Umbilical cord (tissue), 2 donors: ENCODE measurements around the gene HARS1. TPM values are rescaled to one million over a fixed set of nuclear protein-coding genes. Genes with fewer than 3 reads are reported as not detected.
A peak's percentile ranks its signal among the peaks of the same experiment; 100 is the strongest.
"Not testable (repeated sequence)": the region's sequence is repeated elsewhere in the genome, so short reads cannot be mapped to it uniquely, and the experiment has no call there.

Experiments used
- DNase-seq: peaks from one replicate; pipeline ENCODE4 v3.0.0-alpha.2; 2015; ENCODE audit warnings: low spot score
- total RNA-seq: library from RNA; depleted of rRNA; stranded (reverse); fragments of >200 nt; gene quantifications from one replicate; pipeline ENCODE4 v1.2.3, GENCODE V29; 2014; ENCODE audit warnings: low replicate concordance; ENCODE audit not compliant: insufficient read depth

The HARS1 gene, protein sequence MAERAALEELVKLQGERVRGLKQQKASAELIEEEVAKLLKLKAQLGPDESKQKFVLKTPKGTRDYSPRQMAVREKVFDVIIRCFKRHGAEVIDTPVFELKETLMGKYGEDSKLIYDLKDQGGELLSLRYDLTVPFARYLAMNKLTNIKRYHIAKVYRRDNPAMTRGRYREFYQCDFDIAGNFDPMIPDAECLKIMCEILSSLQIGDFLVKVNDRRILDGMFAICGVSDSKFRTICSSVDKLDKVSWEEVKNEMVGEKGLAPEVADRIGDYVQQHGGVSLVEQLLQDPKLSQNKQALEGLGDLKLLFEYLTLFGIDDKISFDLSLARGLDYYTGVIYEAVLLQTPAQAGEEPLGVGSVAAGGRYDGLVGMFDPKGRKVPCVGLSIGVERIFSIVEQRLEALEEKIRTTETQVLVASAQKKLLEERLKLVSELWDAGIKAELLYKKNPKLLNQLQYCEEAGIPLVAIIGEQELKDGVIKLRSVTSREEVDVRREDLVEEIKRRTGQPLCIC
- 31.1 TPM for total RNA-seq

DNA sequence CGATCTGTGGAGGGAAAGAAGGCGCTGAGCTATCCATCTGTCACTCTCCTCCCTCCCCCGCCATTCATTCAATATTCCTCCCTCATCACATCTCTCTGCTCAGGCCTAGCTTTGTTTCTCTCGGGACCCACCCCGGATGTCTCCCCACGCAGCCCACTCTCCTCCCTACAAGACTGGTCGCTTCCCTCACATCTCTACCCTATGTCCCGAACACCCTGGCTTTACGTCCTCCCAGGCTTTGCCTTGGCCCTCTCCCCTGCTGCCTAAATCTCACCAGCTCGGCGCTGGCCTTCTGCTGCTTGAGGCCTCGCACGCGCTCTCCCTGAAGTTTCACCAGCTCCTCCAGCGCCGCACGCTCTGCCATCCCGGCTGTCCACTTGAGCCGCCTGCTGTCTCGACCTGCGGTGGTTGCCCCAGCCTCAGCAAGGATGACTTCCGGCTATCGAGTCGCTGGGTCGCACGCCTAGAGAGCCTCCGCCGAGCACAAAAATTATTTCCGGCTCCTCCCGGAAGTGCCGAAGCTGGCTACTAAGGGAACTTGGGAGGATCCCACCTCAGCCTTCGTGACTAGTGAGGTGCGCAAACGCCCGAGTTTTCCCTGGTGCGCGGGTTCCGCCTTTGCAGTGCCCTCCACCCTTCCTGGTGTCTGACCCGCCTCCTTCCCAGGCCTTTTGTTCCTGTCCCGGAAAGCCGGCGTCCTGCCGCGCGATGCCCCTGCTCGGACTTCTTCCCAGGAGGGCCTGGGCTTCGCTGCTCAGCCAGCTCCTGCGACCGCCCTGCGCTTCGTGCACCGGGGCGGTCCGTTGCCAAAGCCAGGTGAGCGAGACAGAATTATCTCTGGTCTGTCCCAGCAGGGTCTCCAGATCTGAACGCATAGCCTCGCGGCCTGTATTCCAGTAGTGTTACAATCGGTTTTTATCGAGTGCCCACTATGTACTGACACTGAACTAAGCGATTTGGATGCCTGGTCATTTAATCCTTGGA lies at the start of gene HARS1, which contains the start of gene HARS2:
Gene HARS1, minus strand, starts transcription at position 430 of the 984 bp plus-strand sequence. Its CDS starts 66 bp downstream, at position 364.
Gene HARS2, plus strand, starts transcription at position 515 of the 984 bp plus-strand sequence. Its CDS starts 194 bp downstream, at position 709.
- DNase-seq: peak; percentile 95

DNA sequence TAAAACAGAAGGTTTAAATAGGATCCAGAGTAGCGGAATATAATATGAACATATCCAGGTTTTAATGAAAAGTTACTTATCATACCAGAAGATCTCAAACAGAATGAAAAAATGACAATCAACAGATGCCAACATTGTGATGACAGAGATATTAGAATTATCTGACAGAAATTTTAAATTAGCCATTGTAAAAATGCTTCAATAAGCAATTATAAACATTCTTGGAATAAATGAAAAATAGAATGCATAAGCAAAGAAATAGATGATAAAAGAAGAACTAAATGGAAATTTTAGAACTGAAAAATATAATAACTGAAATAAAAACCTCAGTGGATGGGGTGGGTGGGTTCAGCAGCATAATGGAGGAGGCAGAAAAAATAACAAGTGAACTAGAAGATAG lies 46.3 kb upstream of the HARS1 start:
- DNase-seq: no peak

DNA sequence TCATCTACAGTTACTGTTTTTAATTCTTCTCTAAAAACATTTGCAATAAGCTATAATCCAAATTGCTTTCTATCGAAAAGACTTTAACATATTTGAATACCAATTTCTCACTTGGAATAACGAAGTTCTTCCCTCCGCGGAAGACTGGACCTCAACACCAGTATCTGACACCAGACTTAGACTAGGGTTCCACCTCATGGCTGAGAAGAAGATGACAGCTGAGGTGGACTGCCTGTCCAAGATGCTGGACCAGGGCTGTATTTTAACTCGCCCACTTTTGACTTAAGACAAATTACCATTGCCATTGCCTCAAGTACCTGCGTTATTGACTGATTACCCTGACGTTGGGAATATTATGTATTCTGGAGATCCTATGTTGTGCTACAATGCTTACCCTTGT lies 43.2 kb upstream of the HARS1 start:
- no peak for DNase-seq

DNA sequence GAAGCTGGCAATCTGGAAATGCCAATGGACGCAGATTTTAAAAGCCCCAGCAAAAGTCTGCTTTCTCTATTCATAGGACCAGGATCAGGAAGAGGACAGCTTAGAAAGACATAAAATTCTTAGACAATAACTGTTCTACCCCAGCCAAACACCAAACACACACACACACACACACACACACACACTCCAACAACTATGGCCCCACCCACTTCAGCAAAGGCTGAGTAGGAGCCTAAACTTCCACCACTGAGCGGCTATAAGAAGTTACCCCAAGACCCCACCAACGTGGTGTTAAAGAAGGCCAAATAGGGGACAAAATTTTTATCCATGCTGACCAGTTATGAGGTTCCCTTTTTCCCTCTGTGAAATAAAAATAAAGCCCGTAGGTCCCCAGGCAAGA lies 41.9 kb upstream of the HARS1 start:
- no peak for DNase-seq

DNA sequence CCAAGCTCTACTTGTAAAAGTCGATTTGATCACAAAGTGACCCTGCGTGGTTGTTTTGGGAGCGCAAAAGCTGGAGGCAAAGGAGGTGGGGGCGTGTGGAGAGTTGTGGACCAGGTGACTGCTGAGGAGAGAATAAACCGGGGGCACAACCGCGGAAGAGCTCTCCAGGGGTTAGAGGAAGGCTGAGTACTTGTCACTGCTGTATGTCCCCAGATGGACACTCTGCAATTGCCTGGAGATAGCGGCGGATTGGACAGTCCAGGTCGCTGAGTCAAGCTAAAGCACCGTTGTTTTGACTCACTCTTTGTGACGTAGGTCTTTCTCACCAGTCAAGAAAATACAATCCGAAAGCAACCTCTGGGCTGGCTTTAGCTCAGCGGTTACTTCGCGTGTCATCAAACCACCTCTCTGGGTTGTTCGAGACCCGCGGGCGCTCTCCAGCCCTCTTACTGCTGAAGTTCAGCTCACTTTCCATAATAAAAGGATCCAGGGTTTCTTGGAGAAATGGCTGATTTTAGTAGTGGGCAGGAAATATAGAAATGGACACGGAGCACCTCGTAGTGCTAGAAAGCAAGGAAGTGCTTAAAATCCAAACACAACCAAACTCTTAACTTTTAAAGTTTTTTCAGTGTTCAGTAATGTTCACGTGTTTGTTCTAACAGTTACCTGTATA lies 34.8 kb upstream of the HARS1 start:
- DNase-seq: peak; percentile 40

DNA sequence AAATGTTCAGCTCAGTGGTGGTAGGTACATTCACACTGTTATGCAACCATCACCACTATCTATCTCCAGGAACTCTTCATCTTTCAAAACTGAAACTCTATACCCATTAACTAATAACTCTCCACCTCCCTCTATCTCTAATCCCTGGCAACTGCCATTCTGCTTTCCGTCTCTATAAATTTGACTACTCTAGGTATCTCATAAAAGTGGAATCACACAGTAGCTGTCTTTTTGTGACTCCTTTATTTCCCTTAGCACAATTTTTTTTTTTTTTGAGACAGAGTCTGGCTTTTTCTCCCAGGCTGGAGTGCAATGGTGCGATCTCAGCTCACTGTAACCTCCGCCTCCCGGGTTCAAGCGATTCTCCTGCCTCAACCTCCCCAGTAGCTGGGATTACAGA lies 30.2 kb upstream of the HARS1 start:
- not testable (repeated sequence) for DNase-seq

DNA sequence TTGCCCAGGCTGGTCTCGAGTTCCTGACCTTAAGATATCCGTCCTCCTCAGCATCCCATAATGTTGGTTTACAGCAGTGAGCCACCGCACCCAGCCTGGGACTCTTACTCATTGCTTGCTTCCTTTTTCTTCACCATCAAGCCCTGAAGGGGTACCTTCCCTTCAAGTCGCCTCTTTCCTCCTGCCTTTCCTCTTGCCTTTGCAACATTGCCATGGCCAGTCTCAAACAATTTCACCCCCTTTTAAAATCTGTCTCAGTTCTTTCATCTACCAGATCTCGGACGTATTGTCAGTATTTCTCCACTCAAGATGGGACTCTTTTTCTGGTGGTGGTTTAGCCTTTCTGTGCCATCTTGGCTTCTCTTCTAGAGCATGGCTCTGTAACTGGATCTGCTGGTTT lies 29.6 kb upstream of the HARS1 start:
- not testable (repeated sequence) for DNase-seq

DNA sequence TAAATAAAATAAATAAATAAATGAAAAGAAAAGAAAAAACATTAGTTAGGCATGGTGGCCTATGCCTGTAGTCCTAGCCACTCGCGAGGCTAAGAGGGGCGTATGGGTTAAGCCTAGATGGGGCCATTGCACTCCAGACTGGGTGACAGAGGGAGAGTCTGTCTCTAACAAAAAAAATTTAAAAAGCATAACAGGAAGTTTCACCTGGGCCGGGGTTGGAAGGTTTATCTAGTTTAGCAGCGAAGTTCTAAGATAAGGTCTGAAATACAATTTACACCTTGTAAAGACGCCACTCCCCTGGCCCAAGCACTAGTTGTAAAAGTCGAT lies 27.1 kb upstream of the HARS1 start:
- no peak for DNase-seq

DNA sequence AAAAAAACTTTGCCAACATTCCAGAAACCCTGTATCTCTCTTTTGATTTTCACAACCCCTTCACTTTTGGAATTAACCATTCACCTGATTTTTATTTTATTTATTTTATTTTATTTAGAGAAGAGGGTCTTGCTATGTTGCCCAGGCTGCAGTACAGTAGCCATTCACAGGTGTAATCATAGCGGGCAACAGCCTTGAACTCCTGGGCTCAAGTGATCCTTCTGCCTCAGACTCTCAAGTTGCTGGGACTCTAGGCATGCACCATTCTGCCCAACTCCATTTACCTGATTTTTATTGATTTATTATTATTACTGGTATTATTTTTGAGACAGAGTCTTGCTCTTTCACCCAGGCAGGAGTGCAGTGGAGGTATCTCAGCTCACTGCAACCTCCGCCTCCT lies 25.1 kb upstream of the HARS1 start:
- DNase-seq: not testable (repeated sequence)

DNA sequence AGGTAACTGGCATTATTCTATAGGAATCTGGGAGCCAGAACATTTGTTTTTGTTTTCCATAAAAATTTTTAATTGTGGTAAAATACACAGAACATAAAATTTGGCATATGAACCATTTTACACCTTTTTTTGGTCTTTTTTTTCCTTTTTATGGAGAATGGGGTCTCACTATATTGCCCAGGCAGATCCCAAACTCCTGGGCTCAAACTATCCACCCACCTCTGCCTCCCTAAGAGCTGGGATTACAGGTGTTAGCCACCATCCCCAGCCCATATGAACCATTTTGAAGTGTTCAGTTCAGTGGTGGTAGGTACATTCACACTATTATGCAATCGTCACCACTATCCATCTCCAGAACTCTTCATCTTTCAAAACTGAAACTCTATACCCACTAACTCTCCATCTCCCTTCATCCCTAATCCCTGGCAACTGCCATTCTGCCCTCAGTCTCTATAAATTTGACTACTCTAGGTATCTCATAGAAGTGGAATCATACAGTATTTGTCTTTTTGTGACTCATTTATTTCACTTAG lies 22.5 kb upstream of the HARS1 start:
- no peak for DNase-seq

DNA sequence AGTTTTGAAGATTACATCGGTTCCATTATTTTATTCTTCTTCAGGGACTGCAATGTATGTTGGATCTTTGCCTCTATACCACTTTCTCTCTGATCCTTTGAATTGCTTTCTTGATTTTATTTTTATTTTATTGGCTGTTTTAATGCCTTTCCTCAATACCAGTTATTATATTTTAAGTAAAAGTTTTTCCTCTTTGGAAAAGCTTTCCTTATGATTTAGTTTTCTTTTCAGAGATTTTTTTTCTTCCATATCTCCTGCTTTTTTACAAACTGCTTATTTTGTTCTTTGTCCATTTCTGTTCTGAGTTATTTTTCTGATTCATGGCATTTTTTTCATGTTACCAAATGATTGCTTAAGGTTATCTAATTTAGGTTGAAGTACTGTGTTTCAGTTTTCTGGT lies 20.6 kb upstream of the HARS1 start:
- DNase-seq: no peak

DNA sequence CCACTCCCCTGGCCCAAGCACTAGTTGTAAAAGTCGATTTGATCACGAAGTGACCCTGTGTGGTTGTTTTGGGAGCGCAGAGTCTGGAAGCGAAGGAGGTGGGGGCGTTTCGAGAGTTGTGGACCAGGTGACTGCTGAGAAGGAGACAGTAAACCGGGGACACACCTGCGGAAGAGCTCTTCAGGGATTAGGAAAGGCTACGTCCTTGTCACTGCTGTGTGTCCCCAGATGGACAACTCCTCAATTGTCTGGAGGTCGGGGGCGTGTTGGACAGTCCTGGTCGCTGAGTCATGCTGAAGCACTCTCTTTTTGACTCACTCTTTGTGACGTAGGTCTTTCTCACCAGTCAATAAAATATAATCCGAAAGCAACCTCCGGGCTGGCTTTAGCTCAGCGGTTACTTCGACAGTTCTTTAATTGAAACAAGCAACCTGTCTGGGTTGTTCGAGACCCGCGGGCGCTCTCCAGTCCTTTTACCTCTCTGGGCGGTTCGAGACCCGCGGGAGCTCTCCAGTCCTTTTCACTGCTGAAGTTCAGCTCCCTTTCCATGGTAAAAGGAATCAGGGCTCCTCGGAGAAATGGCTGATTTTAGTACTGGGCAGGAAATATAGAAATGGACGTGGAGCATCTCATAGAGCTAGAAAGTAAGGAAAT lies 19.9 kb upstream of the HARS1 start:
- peak; percentile 98 for DNase-seq

DNA sequence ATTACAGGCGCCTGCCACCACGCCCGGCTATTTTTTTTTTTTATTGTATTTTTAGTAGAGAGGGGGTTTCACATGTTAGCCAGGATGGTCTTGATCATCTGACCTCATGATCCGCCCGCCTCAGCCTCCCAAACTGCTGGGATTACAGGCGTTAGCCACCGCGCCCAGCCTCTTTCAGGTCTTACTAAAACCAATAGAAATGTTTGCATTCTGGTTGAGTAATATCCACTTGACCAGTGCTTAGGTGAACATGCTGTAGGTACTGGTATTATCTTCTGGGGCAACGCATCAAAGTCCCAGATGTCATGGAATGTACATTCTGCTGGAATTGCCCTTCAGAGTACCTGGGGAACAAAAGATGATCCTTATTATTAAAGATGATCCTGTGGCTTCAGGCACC lies 17.6 kb upstream of the HARS1 start:
- not testable (repeated sequence) for DNase-seq

DNA sequence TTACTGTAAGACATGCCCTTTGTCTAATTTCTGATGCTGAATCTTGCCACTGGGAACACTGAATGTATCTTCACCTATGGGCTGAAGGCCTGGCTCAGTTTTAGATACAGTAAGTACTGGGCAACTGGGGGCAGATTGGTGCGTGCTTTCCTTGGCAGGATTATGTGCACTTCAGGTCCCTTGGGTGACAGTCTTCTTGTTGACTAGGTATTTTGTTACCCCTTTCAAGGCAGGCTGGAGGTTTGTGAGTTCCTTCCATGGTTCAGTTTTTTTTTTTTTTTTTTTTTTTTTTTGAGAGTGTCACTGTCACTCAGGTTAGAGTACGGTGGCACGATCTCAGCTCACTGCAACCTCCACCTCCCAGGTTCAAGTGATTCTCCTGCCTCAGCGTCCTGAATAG lies 16.6 kb upstream of the HARS1 start:
- no peak for DNase-seq

DNA sequence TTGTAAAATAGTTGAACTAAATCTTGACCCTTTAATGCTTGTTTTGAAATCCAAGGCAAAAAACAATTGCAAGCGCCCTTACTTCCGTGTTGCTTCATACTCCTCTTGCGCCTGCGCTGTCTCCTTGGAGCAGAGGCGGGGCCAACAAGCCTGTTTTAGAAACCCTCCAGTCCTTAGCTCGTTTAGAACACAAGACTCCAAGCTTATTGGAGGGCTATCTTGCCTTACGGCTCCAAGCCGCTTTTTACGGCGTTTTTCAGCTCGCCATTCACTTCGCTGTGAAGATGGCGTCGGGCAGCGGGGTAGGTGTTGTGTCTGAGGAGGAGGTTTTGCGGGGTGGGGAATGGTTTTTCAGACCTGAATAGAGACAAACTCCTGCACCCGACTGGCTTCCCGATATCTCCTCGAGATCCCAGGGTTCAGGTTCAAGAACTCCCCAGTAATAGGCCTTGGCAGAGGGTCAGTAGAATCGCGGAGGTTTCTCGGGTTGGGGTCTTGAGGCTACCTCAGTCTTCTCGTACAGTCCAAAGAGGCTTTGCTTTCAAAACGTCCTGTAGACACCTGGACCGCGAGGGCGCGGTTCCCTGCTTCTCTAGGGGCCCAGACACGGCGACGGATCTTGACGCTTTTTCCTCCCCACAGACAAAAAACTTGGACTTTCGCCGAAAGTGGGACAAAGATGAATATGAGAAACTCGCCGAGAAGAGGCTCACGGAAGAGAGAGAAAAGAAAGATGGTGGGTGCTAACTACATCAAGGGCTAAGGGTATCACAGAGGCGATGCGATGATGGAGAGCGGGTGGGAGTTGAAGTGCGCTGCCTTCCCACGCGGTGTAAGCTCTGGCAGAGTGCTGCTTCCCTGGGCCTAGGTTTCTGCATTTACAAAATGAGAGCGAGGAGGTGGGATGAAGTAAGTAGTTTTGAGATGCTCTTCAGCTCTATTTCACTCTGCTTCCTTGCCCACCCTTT lies 9.3 kb upstream of the HARS1 start, which contains the start of gene ZMAT2:
Gene ZMAT2, plus strand, starts transcription at position 271 of the 968 bp plus-strand sequence. Its CDS starts 14 bp downstream, at position 285.
- DNase-seq: peak; percentile 99

DNA sequence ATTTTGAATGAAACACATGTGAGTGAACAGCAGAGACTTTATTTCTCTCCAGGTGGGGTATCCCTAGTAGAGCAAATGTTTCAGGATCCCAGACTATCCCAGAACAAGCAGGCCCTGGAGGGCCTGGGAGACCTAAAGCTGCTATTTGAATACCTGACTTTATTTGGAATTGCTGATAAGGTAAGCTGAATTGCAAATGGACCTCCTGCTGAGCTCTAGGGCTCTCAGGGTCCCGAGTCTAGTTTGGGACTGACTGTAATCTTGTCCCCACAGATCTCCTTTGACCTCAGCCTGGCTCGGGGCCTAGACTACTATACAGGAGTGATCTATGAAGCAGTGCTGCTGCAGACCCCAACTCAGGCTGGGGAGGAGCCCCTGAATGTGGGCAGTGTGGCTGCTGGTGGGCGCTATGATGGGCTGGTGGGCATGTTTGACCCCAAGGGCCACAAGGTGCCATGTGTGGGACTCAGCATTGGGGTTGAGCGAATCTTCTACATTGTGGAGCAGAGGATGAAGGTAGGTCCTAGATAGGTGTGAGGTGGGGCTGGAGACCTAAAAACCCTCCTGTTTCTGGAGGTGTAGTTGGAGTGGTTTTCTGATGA lies 5.8 kb upstream of the HARS1 start:
- no peak for DNase-seq

DNA sequence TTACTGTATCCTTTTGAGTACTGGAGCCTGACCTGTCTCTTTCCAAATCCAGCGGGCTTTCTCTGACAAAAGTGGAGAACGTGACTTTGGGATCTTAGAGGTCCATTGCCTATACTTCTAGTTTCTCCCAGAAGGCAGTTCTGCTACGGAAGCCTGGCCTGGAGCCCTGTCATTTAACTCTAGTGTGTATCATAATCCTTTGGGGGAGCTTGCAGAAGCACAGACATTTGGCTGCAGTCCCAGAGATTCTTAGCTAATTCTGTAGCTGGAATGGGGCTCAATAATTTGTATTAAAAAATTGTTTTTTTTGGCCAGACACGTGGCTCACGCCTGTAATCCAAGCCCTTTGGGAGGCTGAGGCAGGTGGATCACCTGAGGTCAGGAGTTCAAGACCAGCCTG lies 3.1 kb upstream of the HARS1 start:
- DNase-seq: peak; percentile 16

DNA sequence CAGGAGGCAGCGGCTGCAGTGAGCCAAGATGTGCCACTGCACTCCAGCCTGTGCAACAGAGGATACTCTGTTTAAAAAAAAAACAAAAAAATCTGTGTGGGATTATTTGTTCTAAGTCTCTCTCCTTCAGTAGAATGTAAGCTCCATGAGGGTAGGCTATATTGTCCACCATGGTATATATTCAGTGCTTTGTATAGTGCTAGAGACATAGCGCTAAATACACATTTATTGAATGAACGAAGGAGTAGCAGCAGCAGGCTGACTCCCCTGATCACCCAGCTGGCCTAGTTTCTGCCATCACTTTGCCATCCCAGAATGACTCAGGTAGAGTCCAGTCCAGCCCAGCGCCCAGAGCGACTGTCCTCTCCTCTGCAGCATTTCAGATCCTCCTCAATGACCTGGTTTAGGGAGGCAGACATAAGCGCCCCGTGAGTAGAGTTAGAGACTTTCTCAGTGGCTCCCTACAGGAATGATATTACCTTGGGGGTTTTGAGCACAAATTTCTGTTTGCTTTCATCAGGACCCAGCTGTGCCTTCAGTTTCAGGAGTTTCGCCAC lies 716 bp downstream of the HARS1 start:
- DNase-seq: no peak

DNA sequence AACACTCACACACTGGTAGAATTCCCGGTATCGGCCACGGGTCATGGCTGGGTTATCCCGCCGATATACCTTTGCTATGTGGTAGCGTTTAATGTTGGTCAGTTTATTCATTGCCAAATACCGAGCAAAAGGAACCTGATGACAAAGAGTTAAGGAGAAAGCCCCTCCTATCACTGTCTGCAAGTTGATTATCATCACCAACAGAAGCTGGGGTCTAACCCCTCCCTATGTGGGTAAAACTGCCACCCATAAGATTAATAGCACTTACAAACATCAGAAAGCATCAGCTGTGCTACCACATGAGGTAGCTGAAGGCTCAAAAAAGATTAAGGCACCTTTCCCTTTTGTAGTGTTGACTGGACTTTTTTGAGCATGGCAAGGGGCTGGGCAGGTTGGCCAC lies 12.2 kb downstream of the HARS1 start:
- DNase-seq: no peak
